IPS-20b (cell line): ENCODE results near the gene CAPN1.

ENCODE experiments used
- H3K27ac ChIP-seq: one replicate; pipeline ENCODE4 v1.5.1; 2013; ENCODE audit warnings: low read length
- H3K27me3 ChIP-seq: 2 replicates; pipeline ENCODE4 v1.6.1; 2013; ENCODE audit warnings: mild to moderate bottlenecking, low read length, inconsistent platforms; ENCODE audit not compliant: insufficient read depth
- H3K36me3 ChIP-seq: 2 replicates; pipeline ENCODE4 v1.6.1; 2013; ENCODE audit warnings: low read depth, mild to moderate bottlenecking, inconsistent platforms, low read length, moderate library complexity; ENCODE audit not compliant: insufficient read depth
- H3K4me1 ChIP-seq: 2 replicates; pipeline ENCODE4 v1.6.1; 2013; ENCODE audit warnings: mild to moderate bottlenecking, control low read depth, inconsistent platforms, low read length, moderate library complexity; ENCODE audit not compliant: insufficient read depth
- H3K4me3 ChIP-seq: 2 replicates; pipeline ENCODE4 v1.5.1; 2013; ENCODE audit warnings: mild to moderate bottlenecking, low read length, inconsistent platforms
- H3K9ac ChIP-seq: 2 replicates; pipeline ENCODE4 v1.6.1; 2013; ENCODE audit warnings: low read depth, mild to moderate bottlenecking, inconsistent platforms, low read length, moderate library complexity
- H3K9me3 ChIP-seq: 2 replicates; pipeline ENCODE4 v1.6.1; 2013; ENCODE audit warnings: mild to moderate bottlenecking, low read depth, low read length, inconsistent platforms; ENCODE audit not compliant: insufficient read depth

CAPN1 gene

DNA sequence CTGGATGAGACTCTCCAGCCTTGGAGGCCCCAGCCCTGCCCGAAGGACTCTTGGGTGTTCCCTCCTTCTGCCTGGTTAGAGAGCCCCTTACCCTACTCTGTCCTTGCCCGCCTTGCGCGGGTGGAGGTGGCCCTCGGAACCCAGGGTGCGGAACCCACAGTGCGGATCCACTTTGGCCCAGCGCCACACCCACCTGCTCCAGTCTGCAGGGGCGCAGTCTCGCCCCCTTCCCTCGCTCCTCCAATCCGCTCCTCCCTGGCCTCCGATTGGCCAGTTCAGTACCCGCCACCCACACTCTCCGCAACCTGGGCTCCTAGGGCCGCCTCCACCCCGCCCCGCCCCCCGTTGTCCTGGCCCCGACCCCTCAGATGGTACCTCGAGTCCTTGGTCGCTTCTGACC, 2.4 kb downstream of the CAPN1 start:
- Histone ChIP-seq H3K9me3 (no peaks in the 10 kb centered on the region), H3K9ac (peak overlapping the region; percentile 89; the same call in 1 of the 2 replicates), H3K4me3 (peak overlapping the region; percentile 93), H3K27ac (peak overlapping the region; percentile 64), H3K27me3 (no peaks in the 10 kb centered on the region), H3K36me3 (peaks cover 33% of the 10 kb centered on the region), H3K4me1 (peaks cover 32% of the 10 kb centered on the region)

DNA sequence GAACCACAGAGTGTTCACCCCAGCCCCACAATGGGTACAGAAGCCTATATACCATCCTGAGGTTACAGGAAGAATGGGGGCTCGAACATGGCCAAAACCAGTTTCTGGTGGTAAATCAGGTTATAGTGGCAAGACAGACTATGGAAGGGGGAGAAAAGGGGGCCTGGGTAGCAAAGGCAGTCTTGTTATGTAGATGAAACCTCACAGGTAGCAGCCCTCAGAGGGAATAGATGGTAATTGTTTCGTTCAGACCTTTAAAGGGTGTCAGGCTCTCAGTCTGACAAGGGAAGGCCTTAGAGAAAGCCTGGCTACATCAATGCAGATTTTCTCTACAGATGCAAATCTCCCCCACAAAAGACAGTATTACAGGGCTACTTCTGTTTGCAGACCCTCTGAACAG, 3.4 kb downstream of the CAPN1 start:
- Histone ChIP-seq H3K9me3 (no peaks in the 10 kb centered on the region), H3K4me3 (peak overlapping the region; percentile 55), H3K9ac (peak overlapping the region; percentile 67; the same call in 1 of the 2 replicates), H3K4me1 (peaks cover 32% of the 10 kb centered on the region), H3K27me3 (no peaks in the 10 kb centered on the region), H3K27ac (peak overlapping the region; percentile 64), H3K36me3 (peaks cover 43% of the 10 kb centered on the region)

DNA sequence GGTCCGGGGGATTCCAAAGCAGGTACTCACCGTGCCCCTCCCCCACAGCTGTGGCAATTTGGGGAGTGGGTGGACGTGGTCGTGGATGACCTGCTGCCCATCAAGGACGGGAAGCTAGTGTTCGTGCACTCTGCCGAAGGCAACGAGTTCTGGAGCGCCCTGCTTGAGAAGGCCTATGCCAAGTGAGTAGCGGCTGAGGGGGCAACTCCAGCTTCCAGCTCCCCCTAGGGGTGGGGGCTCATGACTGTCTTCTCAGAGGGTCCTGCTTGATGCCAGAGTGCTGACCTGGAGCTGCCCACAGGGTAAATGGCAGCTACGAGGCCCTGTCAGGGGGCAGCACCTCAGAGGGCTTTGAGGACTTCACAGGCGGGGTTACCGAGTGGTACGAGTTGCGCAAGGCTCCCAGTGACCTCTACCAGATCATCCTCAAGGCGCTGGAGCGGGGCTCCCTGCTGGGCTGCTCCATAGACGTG, 4.2 kb downstream of the CAPN1 start:
- H3K27me3 ChIP-seq, result no peaks in the 10 kb centered on the region
- peak overlapping the region; percentile 5 for H3K27ac ChIP-seq
- H3K36me3 ChIP-seq, result peaks cover 51% of the 10 kb centered on the region
- no peak overlapping the region; the same call in 1 of the 2 replicates for H3K9ac ChIP-seq
- peak overlapping the region; percentile 55; the same call in 1 of the 2 replicates for H3K4me3 ChIP-seq
- no peaks in the 10 kb centered on the region for H3K9me3 ChIP-seq
- H3K4me1 ChIP-seq, result peaks cover 30% of the 10 kb centered on the region

DNA sequence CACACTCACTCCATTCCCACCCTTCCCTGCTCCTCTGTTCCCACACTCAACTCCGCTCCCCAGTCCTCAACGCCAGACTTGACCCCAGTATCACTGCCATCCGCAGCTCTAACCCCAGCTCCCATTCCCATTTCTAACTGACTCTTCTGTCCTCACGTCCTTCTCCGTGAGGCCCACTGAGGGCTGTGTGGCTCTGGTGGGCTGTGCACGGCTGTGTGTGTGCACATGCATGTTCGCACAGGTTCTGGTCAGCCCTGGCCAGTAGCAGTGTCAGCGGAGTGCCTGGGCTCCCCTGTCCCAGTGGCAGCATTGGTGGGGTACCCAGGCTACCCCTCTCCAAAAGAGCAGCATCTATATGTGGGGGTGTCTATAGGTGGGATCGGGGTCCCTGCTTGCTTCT, 5.0 kb downstream of the CAPN1 start:
- H3K36me3 ChIP-seq, result peaks cover 59% of the 10 kb centered on the region

DNA sequence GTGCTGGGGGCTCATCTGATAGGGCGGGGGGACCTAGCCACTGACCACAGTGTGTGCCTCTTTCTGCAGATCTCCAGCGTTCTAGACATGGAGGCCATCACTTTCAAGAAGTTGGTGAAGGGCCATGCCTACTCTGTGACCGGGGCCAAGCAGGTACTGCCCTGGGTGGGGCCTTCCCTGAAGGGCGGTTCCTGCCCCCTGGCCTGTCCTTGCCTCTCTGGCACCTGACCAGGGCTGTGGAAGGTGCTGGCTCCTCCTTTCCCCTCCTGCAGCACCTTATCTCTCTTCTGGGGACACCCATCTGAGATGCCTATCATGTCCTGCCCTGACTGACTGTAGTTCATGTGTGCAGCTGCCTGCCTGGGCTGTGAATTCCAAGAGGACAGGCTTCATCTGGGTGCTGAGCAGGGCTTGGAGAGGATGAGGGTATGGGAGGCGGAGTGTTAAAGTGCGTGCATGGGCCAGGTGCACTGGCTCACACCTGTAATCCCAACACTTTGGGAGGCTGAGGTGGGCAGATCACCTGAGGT, 5.5 kb downstream of the CAPN1 start:
- Histone ChIP-seq H3K9ac (no peak overlapping the region), H3K27me3 (no peaks in the 10 kb centered on the region), H3K9me3 (no peaks in the 10 kb centered on the region), H3K4me1 (peaks cover 30% of the 10 kb centered on the region), H3K36me3 (peaks cover 63% of the 10 kb centered on the region), H3K4me3 (no peak overlapping the region), H3K27ac (no peak overlapping the region)

More for the DNA sequence above, 5.0 kb downstream of the CAPN1 start:
- no peak overlapping the region for H3K27ac ChIP-seq
- H3K9me3 ChIP-seq, result no peaks in the 10 kb centered on the region
- H3K27me3 ChIP-seq, result no peaks in the 10 kb centered on the region
- H3K4me3 ChIP-seq, result no peak overlapping the region
- peaks cover 30% of the 10 kb centered on the region for H3K4me1 ChIP-seq
- no peak overlapping the region for H3K9ac ChIP-seq

DNA sequence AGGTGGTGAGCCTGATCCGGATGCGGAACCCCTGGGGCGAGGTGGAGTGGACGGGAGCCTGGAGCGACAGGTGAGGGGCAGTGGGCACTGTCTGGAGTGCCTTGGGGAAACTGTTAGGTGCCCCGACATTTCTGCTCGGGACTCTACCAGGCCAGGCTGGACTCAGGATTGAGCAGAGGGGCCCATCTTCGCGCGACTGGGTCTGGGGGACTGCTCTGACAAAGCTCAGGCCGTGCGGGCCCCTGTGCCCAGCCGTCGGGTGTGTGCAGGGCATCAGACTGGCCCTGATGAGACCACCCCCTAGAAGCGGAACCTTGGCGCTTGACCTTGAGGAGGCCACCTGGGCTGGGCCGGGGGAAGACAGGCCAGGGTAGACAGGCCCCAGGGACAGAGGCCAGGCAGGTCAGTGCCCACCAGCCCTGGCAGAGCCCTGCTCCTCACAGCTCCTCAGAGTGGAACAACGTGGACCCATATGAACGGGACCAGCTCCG, 6.3 kb downstream of the CAPN1 start:
- H3K4me3 ChIP-seq, result no peak overlapping the region
- H3K27me3 ChIP-seq, result no peaks in the 10 kb centered on the region
- H3K27ac ChIP-seq, result no peak overlapping the region
- H3K4me1 ChIP-seq, result peaks cover 27% of the 10 kb centered on the region
- no peaks in the 10 kb centered on the region for H3K9me3 ChIP-seq
- H3K9ac ChIP-seq, result no peak overlapping the region
- H3K36me3 ChIP-seq, result peaks cover 69% of the 10 kb centered on the region

DNA sequence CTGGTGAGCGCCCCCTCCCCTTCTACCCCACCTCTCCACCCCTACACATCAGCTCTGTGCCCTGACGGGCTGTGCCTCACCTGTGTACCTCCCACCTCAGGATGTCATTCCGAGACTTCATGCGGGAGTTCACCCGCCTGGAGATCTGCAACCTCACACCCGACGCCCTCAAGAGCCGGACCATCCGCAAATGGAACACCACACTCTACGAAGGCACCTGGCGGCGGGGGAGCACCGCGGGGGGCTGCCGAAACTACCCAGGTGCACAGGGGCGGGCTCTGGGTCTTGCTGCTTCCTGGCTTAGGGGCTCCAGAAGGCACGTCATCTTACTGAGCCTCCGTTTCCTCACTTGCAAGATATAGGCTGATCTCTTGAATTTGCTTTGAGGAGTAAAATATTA, 6.8 kb downstream of the CAPN1 start:
- no peak overlapping the region for H3K4me3 ChIP-seq
- H3K9me3 ChIP-seq, result no peaks in the 10 kb centered on the region
- peaks cover 69% of the 10 kb centered on the region for H3K36me3 ChIP-seq
- H3K9ac ChIP-seq, result no peak overlapping the region
- no peaks in the 10 kb centered on the region for H3K27me3 ChIP-seq
- H3K27ac ChIP-seq, result no peak overlapping the region
- H3K4me1 ChIP-seq, result peaks cover 24% of the 10 kb centered on the region

DNA sequence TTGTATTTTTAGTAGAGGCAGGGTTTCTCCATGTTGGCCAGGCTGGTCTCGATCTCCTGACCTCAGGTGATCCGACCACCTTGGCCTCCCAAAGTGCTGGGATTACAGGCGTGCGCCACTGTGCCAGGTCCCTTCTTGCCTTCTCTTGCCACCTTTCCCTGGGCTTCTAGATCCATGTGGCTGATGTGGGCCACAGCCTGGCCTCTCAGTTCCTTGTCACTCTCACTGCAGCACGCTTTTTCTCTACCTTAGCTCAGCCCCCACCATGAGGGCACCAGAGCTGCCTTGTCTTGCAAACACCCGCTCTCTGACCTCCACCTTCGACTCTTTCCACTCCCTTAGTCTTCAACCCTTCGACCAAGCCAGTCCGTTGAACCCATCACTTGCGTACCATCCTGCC, 7.5 kb downstream of the CAPN1 start:
- peaks cover 18% of the 10 kb centered on the region for H3K4me1 ChIP-seq
- no peaks in the 10 kb centered on the region for H3K27me3 ChIP-seq
- peaks cover 72% of the 10 kb centered on the region for H3K36me3 ChIP-seq
- no peak overlapping the region for H3K27ac ChIP-seq
- H3K9ac ChIP-seq, result no peak overlapping the region
- no peak overlapping the region for H3K4me3 ChIP-seq
- H3K9me3 ChIP-seq, result no peaks in the 10 kb centered on the region

DNA sequence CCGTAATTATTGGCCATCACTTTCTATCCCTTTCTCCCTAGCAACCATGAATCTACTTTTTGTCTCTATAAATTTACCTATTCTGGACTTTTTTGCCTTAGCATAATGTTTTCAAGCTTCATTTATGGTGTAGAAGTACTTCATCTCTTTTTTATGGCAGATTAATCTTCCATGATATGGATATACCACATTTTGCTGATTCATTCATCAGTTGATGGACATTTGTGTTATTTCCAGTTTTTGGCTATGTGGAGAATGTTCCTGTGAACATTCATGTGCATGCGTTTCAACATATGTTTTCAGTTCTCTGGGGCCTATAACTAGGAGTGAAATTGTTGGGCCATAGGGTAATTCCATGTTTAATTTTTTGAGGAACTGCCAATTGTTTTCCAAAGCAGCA, 12.8 kb downstream of the CAPN1 start:
- Histone ChIP-seq H3K4me3 (no peak overlapping the region), H3K4me1 (no peaks in the 10 kb centered on the region), H3K27me3 (no peaks in the 10 kb centered on the region), H3K9ac (no peak overlapping the region), H3K9me3 (no peaks in the 10 kb centered on the region), H3K36me3 (peaks cover 81% of the 10 kb centered on the region), H3K27ac (no peak overlapping the region)

DNA sequence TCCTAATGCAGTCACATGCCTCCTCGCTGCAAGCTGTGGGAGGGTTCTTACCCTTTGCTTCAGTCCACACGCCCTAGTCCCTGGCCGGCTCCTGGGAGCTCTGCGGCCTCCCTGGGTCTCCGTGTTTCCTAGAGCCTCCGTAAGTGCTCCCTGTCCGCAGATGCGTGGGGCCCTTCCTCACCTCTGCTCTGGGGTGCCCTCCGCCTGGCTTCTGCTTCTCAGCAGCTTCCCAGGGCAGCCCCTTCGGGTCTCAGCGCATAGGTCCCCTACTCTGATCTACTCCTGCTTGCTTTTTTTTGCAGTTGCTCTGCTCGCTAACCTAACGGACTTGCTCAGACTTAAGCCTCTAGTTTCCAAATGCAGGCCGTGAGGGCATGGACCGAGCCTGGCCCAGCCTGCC, 22.4 kb downstream of the CAPN1 start:
- H3K4me1 ChIP-seq, result peaks cover 3% of the 10 kb centered on the region; the same call in 1 of the 2 replicates
- peak overlapping the region; percentile 17; the same call in 1 of the 2 replicates for H3K9ac ChIP-seq
- H3K9me3 ChIP-seq, result no peaks in the 10 kb centered on the region
- peak overlapping the region; percentile 23; the same call in 1 of the 2 replicates for H3K4me3 ChIP-seq
- peaks cover 51% of the 10 kb centered on the region for H3K36me3 ChIP-seq
- H3K27me3 ChIP-seq, result no peaks in the 10 kb centered on the region
- no peak overlapping the region for H3K27ac ChIP-seq

DNA sequence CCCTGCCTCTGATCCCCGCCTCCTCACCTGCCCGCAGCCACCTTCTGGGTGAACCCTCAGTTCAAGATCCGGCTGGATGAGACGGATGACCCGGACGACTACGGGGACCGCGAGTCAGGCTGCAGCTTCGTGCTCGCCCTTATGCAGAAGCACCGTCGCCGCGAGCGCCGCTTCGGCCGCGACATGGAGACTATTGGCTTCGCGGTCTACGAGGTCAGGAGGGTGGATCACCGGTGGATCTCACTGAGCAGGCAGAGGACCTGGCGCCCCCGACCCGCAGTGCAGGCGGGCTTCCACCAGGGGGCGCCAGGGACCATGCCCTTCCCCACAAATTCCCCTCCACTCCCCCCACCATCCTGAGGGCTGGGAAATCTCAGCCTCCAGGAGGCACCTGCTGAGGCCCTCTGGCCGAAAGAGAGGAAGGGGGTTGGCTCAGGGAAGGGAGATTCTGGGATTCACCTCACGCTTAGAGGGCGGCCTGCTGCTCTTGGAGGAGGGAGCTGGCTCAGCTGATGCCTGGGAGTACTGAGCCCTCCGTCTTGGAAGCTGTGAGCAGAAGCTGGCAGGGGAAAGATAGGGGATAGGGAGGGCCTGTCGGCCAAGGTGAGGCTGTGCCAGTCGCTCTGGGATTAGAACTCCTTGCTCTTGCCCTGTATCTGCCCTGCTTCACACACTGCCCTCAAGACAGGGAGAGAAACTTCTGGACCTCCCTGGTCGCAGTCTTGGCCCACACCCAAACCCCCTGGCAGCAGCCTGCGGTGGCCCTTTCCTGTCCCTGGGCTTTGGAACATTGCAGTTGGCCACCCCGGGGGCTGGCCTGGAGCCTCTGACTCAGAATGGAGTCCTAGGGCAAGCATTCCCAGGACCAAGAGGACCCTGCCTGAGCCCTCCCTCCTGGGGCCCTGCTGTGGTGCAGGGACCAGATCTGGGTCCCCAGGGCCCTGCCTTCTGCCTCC, 23.2 kb downstream of the CAPN1 start:
- Histone ChIP-seq H3K27ac (peak overlapping the region; percentile 19), H3K4me3 (peak overlapping the region; percentile 23; the same call in 1 of the 2 replicates), H3K4me1 (peaks cover 3% of the 10 kb centered on the region; the same call in 1 of the 2 replicates), H3K9ac (peak overlapping the region; percentile 17; the same call in 1 of the 2 replicates), H3K27me3 (no peaks in the 10 kb centered on the region), H3K9me3 (no peaks in the 10 kb centered on the region), H3K36me3 (peaks cover 51% of the 10 kb centered on the region)
